HG03432 (cell line): Measurements from ENCODE around the gene GRIK1.

ENCODE experiments used
- ATAC-seq: cut with Tn5 transposase; IDR thresholded peaks from one replicate; pipeline ENCODE4 v1.9.1; 2021; ENCODE audit warnings: mild to moderate bottlenecking, moderate library complexity; ENCODE audit not compliant: unreplicated experiment

GRIK1 gene

GRCh38 chr21:29648710-29649240 is 291.0 kb downstream of the GRIK1 start:
- ATAC-seq, result no peak

DNA sequence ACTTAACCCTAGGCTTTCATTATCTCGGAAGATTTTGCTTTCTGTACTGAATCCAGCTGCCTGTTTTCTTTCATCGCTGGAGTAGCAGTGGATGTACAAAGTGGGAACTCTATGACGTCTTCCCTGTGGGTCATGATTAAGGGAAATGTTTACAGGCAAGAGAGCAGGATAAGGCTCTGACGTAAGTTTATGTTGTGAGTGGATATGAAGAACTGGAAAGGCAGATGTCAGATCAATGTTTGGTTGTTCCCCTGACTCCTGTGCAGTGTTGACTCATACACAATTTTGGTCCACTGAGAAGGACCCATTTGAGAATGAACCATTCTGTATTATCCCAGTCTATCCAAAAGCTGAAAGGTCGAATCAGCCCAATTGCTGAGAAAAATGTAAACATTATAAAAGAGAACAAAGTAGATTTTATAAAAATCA is 292.4 kb downstream of the GRIK1 start:
- no peak for ATAC-seq

- no peak for ATAC-seq
These were observed 293.9 kb downstream of the GRIK1 start for GRCh38 chr21:29645666-29646553.

DNA sequence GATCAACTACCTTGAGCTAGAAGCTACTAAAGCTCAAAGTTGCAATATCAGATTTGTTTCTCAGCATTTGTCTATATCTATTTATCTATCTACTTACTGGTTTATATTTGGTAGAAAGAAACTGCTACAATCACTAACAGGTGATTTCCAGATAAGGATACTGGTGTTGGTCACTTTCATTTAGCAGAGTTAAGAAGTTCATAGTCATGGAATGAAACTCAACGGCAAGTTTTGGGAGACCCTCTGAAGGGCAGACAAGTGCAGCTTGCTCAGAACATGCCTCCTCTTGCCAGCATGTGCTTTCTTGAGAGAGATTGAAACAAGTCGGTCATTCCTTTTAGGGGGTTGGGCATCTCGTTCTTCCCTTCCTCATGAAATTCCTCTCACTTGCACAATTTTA is 296.5 kb downstream of the GRIK1 start:
- no peak for ATAC-seq

GRCh38 chr21:29642551-29643245 is 297.1 kb downstream of the GRIK1 start:
- no peak for ATAC-seq

GRCh38 chr21:29641635-29642550 is 297.9 kb downstream of the GRIK1 start:
- no peak for ATAC-seq

DNA sequence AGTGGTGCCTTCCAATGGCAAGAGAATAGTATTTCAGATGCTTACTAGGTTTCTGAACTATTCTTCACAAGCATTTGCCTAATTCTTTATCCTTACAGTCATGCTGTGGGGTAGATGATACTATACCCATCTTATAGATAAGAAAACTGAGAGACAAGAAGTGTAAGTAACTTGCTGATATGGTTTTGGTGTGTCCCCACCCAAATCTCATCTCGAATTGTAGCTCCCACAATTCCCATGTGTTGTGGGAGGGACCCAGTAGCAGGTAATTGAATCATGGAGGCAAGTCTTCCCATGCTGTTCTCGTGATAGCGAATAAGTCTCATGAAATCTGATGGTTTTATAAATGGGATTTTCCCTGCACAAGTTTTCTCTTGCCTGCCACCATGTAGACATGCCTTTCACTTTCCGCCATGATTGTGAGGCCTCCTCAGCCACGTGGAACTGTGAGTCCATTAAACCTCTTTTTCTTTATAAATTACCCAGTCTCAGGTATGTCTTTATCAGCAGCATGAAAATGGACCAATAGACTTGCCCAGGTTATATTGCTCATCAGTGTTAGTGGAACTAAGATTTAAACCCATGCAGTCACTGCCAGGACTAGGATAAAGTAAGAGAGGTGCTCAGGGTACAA is 298.7 kb downstream of the GRIK1 start:
- no peak for ATAC-seq

- ATAC-seq, result peak; percentile 73
These were observed 299.7 kb downstream of the GRIK1 start for GRCh38 chr21:29640080-29640508.

- ATAC-seq, result peak; percentile 49
These were observed 300.3 kb downstream of the GRIK1 start for GRCh38 chr21:29639366-29640079.

- peak; percentile 53 for ATAC-seq
These were observed 301.0 kb downstream of the GRIK1 start for GRCh38 chr21:29638761-29639327.

- no peak for ATAC-seq
These were observed 301.7 kb downstream of the GRIK1 start for GRCh38 chr21:29638138-29638537.

- ATAC-seq, result no peak
These were observed 302.2 kb downstream of the GRIK1 start for GRCh38 chr21:29637553-29637952.

DNA sequence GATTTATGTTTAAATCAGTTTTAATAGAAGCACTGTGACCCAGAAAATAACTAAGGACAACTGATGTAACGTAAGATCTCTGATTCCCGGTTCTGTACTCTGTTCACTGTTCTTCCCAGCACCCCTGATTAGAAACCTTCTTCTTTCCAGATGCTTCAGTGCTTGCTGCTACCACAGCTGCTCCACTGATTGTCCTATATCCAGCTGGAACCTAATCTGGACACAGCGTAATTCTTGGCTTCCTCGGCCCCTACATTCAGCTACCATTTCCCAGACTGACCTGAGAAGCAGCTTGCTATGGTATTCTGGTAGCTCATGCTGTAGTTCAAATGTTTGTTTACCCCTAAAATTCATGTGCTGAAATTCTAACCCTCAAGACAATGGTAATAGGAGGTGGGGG is 302.7 kb downstream of the GRIK1 start:
- ATAC-seq, result no peak

- ATAC-seq, result no peak
These were observed 305.4 kb downstream of the GRIK1 start for GRCh38 chr21:29634418-29634817.

DNA sequence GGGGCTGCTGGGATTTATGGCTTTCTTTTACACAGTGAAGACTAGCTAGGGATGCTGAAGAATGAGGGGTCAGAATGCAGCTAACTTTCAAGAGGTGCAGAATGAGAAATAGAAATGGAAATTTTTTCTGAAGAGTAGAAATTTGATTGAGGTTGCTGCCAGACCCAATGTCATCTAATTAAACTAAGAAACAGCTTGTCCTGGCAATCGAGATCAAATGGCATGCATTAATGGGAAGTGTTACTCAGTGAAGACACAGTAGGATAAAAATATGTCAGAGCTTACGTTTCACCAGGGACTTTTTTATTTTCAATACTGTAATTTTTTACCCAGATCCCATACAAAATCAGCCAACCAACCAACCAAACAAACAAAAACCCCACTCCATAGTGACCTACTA is 306.0 kb downstream of the GRIK1 start:
- no peak for ATAC-seq

GRCh38 chr21:29630441-29630840 is 309.4 kb downstream of the GRIK1 start:
- ATAC-seq, result no peak

DNA sequence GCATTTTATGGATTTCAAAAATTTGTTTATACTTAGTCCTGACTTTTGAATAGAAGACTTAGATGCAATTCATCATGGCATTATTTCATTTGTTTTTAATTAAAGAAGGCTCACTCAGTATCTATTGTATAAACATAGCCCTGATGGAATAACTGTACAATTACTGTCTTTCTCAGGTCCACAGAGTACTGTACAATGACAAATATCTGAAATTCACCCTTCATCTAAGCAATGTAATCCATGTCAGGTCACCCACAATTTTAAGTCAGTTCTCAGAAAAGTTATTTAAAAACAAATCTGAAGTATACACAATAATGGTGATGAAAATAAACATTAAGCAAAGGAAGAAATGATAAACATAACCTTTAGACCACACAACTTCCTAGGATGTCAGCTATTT is 311.9 kb downstream of the GRIK1 start:
- ATAC-seq, result no peak

DNA sequence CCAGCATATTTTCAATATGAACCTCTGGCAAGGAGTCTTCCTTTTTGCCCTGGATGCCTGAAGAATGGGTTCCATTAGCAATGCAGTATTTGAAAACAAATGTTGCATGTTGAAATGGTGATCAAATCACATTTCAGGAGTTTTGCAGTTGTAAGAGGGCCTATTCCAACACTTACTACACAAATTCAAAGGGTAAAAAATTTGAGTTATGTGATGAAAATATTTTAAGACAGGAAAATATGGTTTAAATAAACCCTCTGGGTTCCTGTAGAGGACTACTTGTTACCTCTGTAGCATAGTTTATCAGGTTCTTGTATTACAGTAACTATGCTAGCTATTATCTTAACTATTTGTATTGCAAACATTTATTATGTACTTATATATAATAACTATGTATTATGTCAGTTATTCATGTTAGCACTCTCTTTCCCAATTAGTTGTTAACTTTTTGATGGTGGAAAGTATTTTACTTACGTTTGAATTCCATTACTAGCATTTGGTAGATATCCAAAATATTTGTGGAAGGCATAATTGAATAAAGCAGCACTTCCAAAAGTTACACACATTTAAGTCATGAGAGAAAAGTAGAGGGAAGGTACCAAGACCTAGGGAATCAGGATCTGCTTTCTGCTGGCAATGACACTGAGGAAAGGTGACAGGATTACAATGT is 312.9 kb downstream of the GRIK1 start:
- no peak for ATAC-seq

- ATAC-seq, result no peak
These were observed 313.8 kb downstream of the GRIK1 start for GRCh38 chr21:29625990-29626389.
